HS-27A (cell line): ENCODE data around the gene VSTM2B.
"Not testable (repeated sequence)": the region's sequence is repeated elsewhere in the genome, so short reads cannot be mapped to it uniquely, and the experiment has no call there.

Source experiments
- DNase-seq: peaks from one replicate; pipeline ENCODE4 v3.0.0-alpha.2; 2012; ENCODE audit warnings: low read depth, missing footprints

The VSTM2B gene

GRCh38 chr19:29545866-29546582 lies 20.2 kb downstream of the VSTM2B start:
- DNase-seq = no peak

GRCh38 chr19:29546583-29547190 lies 20.9 kb downstream of the VSTM2B start:
- DNase-seq = no peak

- no peak for DNase-seq
Observed at GRCh38 chr19:29547361-29547960, 21.7 kb downstream of the VSTM2B start.

GRCh38 chr19:29547981-29548380 lies 22.2 kb downstream of the VSTM2B start:
- DNase-seq = no peak

- DNase-seq = no peak
Observed at GRCh38 chr19:29548483-29549085, 22.8 kb downstream of the VSTM2B start.

GRCh38 chr19:29549105-29550070 lies 23.6 kb downstream of the VSTM2B start:
- DNase-seq = no peak

GRCh38 chr19:29550896-29551295 lies 25.1 kb downstream of the VSTM2B start:
- no peak for DNase-seq

- no peak for DNase-seq
Observed at GRCh38 chr19:29551774-29552173, 26.0 kb downstream of the VSTM2B start.

- DNase-seq = no peak
Observed at GRCh38 chr19:29552454-29553280, 26.9 kb downstream of the VSTM2B start.

- no peak for DNase-seq
Observed at GRCh38 chr19:29554149-29554548, 28.4 kb downstream of the VSTM2B start.

GRCh38 chr19:29559110-29559509 lies 33.3 kb downstream of the VSTM2B start:
- not testable (repeated sequence) for DNase-seq

- no peak for DNase-seq
Observed at GRCh38 chr19:29559743-29560142, 33.9 kb downstream of the VSTM2B start.

GRCh38 chr19:29560313-29561075 lies 34.7 kb downstream of the VSTM2B start:
- no peak for DNase-seq

GRCh38 chr19:29561601-29562000 lies 35.8 kb downstream of the VSTM2B start:
- no peak for DNase-seq

GRCh38 chr19:29562299-29563297 lies 36.8 kb downstream of the VSTM2B start:
- no peak for DNase-seq

- no peak for DNase-seq
Observed at GRCh38 chr19:29563486-29564101, 37.8 kb downstream of the VSTM2B start.

GRCh38 chr19:29564574-29565005 lies 38.8 kb downstream of the VSTM2B start:
- no peak for DNase-seq

- no peak for DNase-seq
Observed at GRCh38 chr19:29565171-29565570, 39.4 kb downstream of the VSTM2B start.
